Measurements from ENCODE around the gene ZNF558. TPM values are rescaled to one million over a fixed set of nuclear protein-coding genes. Genes with fewer than 3 reads are reported as not detected.
A peak's percentile ranks its signal among the peaks of the same experiment; 100 is the strongest.

The ZNF558 gene
- total and polyA plus RNA-seq, 2 donors (not counting 3 experiments of a cell fraction or from before 2014, with no cell fraction given), result 0.35 to 4.2 TPM

GRCh38 chr19:8831373-8831772 is 731 bp downstream of the ZNF558 start:
- TF ChIP-seq FOS (IDR thresholded peaks at IDR 0.05; ENCODE audit: borderline replicate concordance, insufficient read depth, low read length) (no peak), POLR2A (IDR thresholded peaks at IDR 0.05; ENCODE audit: low read depth, low read length) (no peak), GATA2 (IDR thresholded peaks at IDR 0.05; ENCODE audit: insufficient read depth, insufficient read length, low read depth, low read length) (no peak)
- H3K36me3 ChIP-seq (ENCODE audit: control insufficient read depth in 2 of 2, extremely low read depth in 1 of 2, insufficient read depth in 2 of 2, low read length in 2 of 2), result no peaks in the 10 kb centered on the region
- no peak overlapping the region for H3K27ac ChIP-seq (ENCODE audit: insufficient read depth, low read depth, low read length)
- H3K4me1 ChIP-seq (ENCODE audit: control insufficient read depth, extremely low read depth, insufficient read depth, low read length), result no peaks in the 10 kb centered on the region
- H3K27me3 ChIP-seq (ENCODE audit: control insufficient read depth in 2 of 2, insufficient read depth in 2 of 2, low read length in 2 of 2), result no peaks in the 10 kb centered on the region
- peak overlapping the region; percentile 59 for H3K9ac ChIP-seq (replicated peaks; ENCODE audit: extremely low read depth, insufficient read depth, low read length)
- H3K4me2 ChIP-seq (ENCODE audit: insufficient read depth, low read length), result peak overlapping the region; percentile 31
- ChIA-PET POLR2A (no interaction called here), CTCF (no interaction called here)
- intact Hi-C loops (cut with micrococcal nuclease), result no loop called here
- no peak for FAIRE-seq
- H3K4me3 ChIP-seq (replicated peaks in 1 of 3; ENCODE audit: insufficient read depth in 1 of 3, low read depth in 1 of 3, low read length in 3 of 3), result peak overlapping the region in 1 of 3 experiments; percentile 37
- dilution Hi-C loops (cut with MboI; ENCODE audit: extremely low pct_ligation_motif_present, low sequenced_read_pairs), result no loop called here
- H4K20me1 ChIP-seq (replicated peaks; ENCODE audit: control insufficient read depth, extremely low read depth, insufficient read depth, low read length), result no peaks in the 10 kb centered on the region
- BruUV-seq (replicated peaks), result no TSS peak
- no peak for DNase-seq (ENCODE audit: low read depth, low spot score)
- H3K79me2 ChIP-seq (ENCODE audit: control insufficient read depth, insufficient read depth, low read length), result no peaks in the 10 kb centered on the region
- no peaks in the 10 kb centered on the region for H3K9me1 ChIP-seq (replicated peaks; ENCODE audit: control insufficient read depth, extremely low read depth, insufficient read depth, low read length)
- H2AFZ ChIP-seq (ENCODE audit: low read depth, low read length), result no peak overlapping the region
- H3K9me3 ChIP-seq (replicated peaks; ENCODE audit: control insufficient read depth, insufficient read depth, low read length), result no peaks in the 10 kb centered on the region

- dilution Hi-C loops (cut with MboI; ENCODE audit: extremely low pct_ligation_motif_present, low sequenced_read_pairs), result no loop called here
- no peak overlapping the region for H2AFZ ChIP-seq (ENCODE audit: low read depth, low read length)
- no peak overlapping the region for H3K9ac ChIP-seq (replicated peaks; ENCODE audit: extremely low read depth, insufficient read depth, low read length)
- no peak for TF ChIP-seq FOS (IDR thresholded peaks at IDR 0.05; ENCODE audit: borderline replicate concordance, insufficient read depth, low read length)
- TF ChIP-seq GATA2 (IDR thresholded peaks at IDR 0.05; ENCODE audit: insufficient read depth, insufficient read length, low read depth, low read length), result no peak
- TF ChIP-seq MAX (IDR thresholded peaks at IDR 0.05; ENCODE audit: insufficient read depth, insufficient read length), result no peak
- no peak for TF ChIP-seq POLR2A (IDR thresholded peaks at IDR 0.05; ENCODE audit: low read depth, low read length)
- no peak for TF ChIP-seq CTCF (IDR thresholded peaks at IDR 0.05; ENCODE audit: extremely low read depth in 1 of 2, insufficient read depth in 1 of 2, low read depth in 1 of 2, low read length in 2 of 2)
- no peak for TF ChIP-seq JUN (IDR thresholded peaks at IDR 0.05; ENCODE audit: borderline replicate concordance, insufficient read depth, insufficient read length, low read depth)
- no peak for TF ChIP-seq EZH2 (IDR thresholded peaks at IDR 0.05; ENCODE audit: borderline replicate concordance, low read depth, low read length, severe bottlenecking)
- no peak for TF ChIP-seq POLR2AphosphoS5 (IDR thresholded peaks at IDR 0.05; ENCODE audit: insufficient read depth, low read depth, low read length)
- TF ChIP-seq MYC (IDR thresholded peaks at IDR 0.05; ENCODE audit: low read depth, low read length), result no peak
- H3K4me2 ChIP-seq (ENCODE audit: insufficient read depth, low read length), result no peak overlapping the region
- ChIA-PET POLR2A (no interaction called here), CTCF (no interaction called here)
- DNase-seq (ENCODE audit: low read depth, low spot score) (no peak), FAIRE-seq (no peak)
- no peaks in the 10 kb centered on the region for H4K20me1 ChIP-seq (replicated peaks; ENCODE audit: control insufficient read depth, extremely low read depth, insufficient read depth, low read length)
- no peak overlapping the region for H3K4me3 ChIP-seq (replicated peaks in 1 of 3; ENCODE audit: insufficient read depth in 1 of 3, low read depth in 1 of 3, low read length in 3 of 3)
- no peaks in the 10 kb centered on the region for H3K4me1 ChIP-seq (ENCODE audit: control insufficient read depth, extremely low read depth, insufficient read depth, low read length)
- no peaks in the 10 kb centered on the region for H3K27me3 ChIP-seq (ENCODE audit: control insufficient read depth in 2 of 2, insufficient read depth in 2 of 2, low read length in 2 of 2)
- H3K36me3 ChIP-seq (ENCODE audit: control insufficient read depth in 2 of 2, extremely low read depth in 1 of 2, insufficient read depth in 2 of 2, low read length in 2 of 2), result no peaks in the 10 kb centered on the region
- H3K9me3 ChIP-seq (replicated peaks; ENCODE audit: control insufficient read depth, insufficient read depth, low read length), result no peaks in the 10 kb centered on the region
- H3K79me2 ChIP-seq (ENCODE audit: control insufficient read depth, insufficient read depth, low read length), result no peaks in the 10 kb centered on the region
- no peaks in the 10 kb centered on the region for H3K9me1 ChIP-seq (replicated peaks; ENCODE audit: control insufficient read depth, extremely low read depth, insufficient read depth, low read length)
- intact Hi-C loops (cut with micrococcal nuclease), result no loop called here
- no peak overlapping the region for H3K27ac ChIP-seq (ENCODE audit: insufficient read depth, low read depth, low read length)
- BruUV-seq (replicated peaks), result no TSS peak
Observed at GRCh38 chr19:8827277-8827676, 4.8 kb downstream of the ZNF558 start.
